ENCODE results near the gene HCRT. TPM values are rescaled to one million over a fixed set of nuclear protein-coding genes. Genes with fewer than 3 reads are reported as not detected.

The HCRT gene
- total RNA-seq, 1 experiment from 2014 or later: not detected

DNA sequence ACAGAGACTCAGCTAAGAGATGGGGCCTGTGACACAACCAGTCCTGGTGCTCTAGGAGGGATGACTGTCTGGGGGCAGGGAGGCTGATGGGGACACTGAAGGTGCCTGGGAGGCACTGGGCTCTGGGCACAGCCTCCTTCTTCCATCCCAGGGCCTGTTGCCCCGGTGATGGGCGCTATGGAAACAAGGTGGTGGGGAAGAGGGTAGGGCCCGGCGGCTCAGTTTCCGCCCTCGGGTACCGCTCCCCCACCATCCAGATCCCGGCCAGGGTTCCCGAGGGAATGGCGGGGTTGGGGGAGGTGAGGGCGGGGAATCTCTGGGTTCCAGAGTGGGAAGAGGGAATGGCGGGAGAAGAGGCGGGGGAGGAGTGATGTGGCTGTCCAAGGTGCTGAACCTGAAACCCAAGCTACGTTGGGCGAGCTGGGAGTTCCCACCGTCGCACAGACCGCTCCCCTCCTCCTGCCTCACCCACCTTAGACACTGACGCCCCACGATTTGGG is 5.3 kb downstream of the HCRT start:
- DNase-seq (ENCODE audit: low read depth in 1 of 2, low spot score in 2 of 2): peak in 1 of 2 experiments; percentile 33
- H3K4me3 ChIP-seq: no peak overlapping the region
- H3K27me3 ChIP-seq (replicated peaks): peaks cover 47% of the 10 kb centered on the region
- no peak overlapping the region for H3K27ac ChIP-seq
- H3K4me1 ChIP-seq (replicated peaks): peaks cover 29% of the 10 kb centered on the region
- no peaks in the 10 kb centered on the region for H3K36me3 ChIP-seq
- peaks cover 7% of the 10 kb centered on the region for H3K9me3 ChIP-seq (replicated peaks)

DNA sequence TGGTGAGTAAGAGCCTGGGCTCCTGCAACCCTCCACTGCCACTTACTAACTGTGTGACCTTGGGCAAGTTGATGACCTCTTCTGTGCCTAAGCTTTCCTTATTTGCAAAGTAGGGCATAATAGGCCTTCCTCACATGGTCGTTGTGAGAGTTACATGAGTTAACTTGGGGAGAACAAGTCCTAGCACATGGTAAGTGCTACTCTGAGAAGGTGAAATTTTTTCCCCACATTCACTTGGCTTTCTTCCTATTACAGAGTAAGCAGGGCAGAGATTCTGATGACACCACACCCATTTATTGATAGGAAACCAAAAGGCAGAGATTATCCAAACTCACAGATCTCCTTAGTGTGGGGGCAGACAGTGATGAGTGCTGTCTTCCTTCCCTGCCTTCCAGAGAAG is 5.9 kb downstream of the HCRT start:
- H3K36me3 ChIP-seq: no peaks in the 10 kb centered on the region
- H3K9me3 ChIP-seq (replicated peaks): peaks cover 7% of the 10 kb centered on the region
- peaks cover 47% of the 10 kb centered on the region for H3K27me3 ChIP-seq (replicated peaks)
- no peak for DNase-seq (ENCODE audit: low read depth in 1 of 2, low spot score in 2 of 2)
- H3K4me1 ChIP-seq (replicated peaks): peaks cover 27% of the 10 kb centered on the region
- no peak overlapping the region for H3K4me3 ChIP-seq
- no peak overlapping the region for H3K27ac ChIP-seq

DNA sequence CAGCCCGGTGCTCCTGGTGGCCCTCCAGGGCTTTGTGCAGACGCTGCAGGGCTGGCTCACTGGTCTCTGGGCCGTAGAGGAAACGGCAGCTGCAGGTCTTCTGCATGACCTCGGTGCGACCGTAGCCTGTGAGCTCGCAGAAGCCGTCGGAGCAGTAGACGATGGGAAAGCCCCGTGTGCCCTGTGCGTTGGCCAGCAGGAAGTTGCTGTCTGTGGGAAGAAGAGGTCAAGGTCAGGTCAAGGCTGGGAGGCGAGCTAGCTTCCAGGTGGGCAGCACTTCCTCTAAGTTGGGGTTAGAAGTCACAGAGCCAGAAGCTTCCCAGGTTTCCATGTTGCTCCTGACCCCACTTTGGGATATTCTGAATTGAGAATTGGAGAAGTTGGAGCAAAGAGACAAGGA is 6.4 kb downstream of the HCRT start:
- Histone ChIP-seq H3K9me3 (replicated peaks) (peaks cover 7% of the 10 kb centered on the region), H3K4me1 (replicated peaks) (peaks cover 22% of the 10 kb centered on the region), H3K27me3 (replicated peaks) (peaks cover 47% of the 10 kb centered on the region), H3K36me3 (no peaks in the 10 kb centered on the region), H3K27ac (no peak overlapping the region), H3K4me3 (no peak overlapping the region)
- no peak for DNase-seq (ENCODE audit: low read depth in 1 of 2, low spot score in 2 of 2)

GRCh38 chr17:42177684-42178083 is 7.6 kb downstream of the HCRT start:
- Histone ChIP-seq H3K27me3 (replicated peaks) (peaks cover 44% of the 10 kb centered on the region), H3K36me3 (no peaks in the 10 kb centered on the region), H3K4me1 (replicated peaks) (peaks cover 12% of the 10 kb centered on the region), H3K9me3 (replicated peaks) (peaks cover 7% of the 10 kb centered on the region), H3K27ac (no peak overlapping the region), H3K4me3 (no peak overlapping the region)
- DNase-seq (ENCODE audit: low read depth in 1 of 2, low spot score in 2 of 2): no peak

DNA sequence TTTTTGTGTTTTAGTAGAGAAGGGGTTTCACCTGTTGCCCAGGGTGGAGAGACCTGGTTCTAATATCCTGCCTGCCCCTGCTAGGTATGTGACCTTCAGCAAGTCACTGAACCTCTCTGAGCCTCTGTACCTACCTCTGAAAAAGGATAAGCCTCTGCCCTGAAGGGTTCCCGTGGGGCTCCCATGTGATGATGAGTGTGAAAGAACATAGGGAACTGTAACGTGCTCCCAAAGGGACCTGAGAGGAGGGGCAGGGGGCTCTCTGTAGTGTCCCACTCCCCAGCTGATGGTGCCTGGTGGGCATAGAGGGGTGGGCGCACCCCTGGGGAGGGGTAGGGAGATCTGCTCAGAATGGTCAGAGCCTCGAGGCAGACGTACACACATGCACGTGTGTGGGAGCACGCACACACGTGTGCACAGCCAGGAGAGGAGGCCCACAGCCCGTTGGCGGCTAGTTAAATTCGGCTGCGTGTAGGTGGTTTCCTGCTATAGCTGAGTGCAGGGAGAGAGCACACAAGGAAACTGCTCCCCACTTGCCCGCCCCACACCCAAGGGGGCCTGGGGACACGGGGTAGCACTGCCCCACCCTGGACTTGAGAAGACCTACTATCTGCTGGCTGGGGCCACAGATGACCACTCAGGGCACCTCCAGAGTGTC is 11.0 kb downstream of the HCRT start:
- Histone ChIP-seq H3K4me1 (replicated peaks) (no peaks in the 10 kb centered on the region), H3K27ac (no peak overlapping the region), H3K27me3 (replicated peaks) (peaks cover 28% of the 10 kb centered on the region), H3K9me3 (replicated peaks) (no peaks in the 10 kb centered on the region), H3K4me3 (no peak overlapping the region), H3K36me3 (no peaks in the 10 kb centered on the region)
- DNase-seq (ENCODE audit: low read depth in 1 of 2, low spot score in 2 of 2): no peak

- DNase-seq (ENCODE audit: low read depth in 1 of 2, low spot score in 2 of 2): no peak
- Histone ChIP-seq H3K4me1 (replicated peaks) (no peaks in the 10 kb centered on the region), H3K9me3 (replicated peaks) (no peaks in the 10 kb centered on the region), H3K27me3 (replicated peaks) (peaks cover 19% of the 10 kb centered on the region; the same call in 1 of the 2 replicates), H3K4me3 (no peak overlapping the region), H3K36me3 (no peaks in the 10 kb centered on the region), H3K27ac (no peak overlapping the region)
Measured at GRCh38 chr17:42171831-42172230, 13.4 kb downstream of the HCRT start.

GRCh38 chr17:42169351-42169750 is 15.9 kb downstream of the HCRT start:
- no peak overlapping the region for H3K4me3 ChIP-seq
- H3K36me3 ChIP-seq: no peaks in the 10 kb centered on the region
- no peak for DNase-seq (ENCODE audit: low read depth in 1 of 2, low spot score in 2 of 2)
- H3K27me3 ChIP-seq (replicated peaks): peaks cover 11% of the 10 kb centered on the region; the same call in 1 of the 2 replicates
- no peaks in the 10 kb centered on the region for H3K4me1 ChIP-seq (replicated peaks)
- H3K9me3 ChIP-seq (replicated peaks): no peaks in the 10 kb centered on the region
- H3K27ac ChIP-seq: no peak overlapping the region

DNA sequence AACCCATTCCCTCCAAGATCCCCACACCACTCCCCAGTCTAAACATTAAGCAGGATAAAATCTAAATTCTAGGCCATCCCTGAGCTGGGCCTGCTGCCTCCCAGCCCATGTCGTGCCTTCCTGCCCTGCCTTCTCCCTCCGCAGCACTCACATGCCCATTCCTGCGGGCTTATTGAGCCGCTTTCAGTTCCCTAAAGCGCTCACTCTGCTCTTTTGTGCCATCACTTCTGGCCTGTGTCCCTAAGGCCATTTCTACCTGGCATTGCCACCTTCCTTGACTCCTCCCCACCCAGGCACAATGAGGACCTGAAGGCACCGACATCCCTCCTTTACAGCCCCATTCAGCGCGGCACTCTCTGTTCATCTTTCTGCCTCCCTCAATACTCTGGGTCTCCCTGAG is 17.4 kb downstream of the HCRT start:
- DNase-seq (ENCODE audit: low read depth in 1 of 2, low spot score in 2 of 2): no peak
- Histone ChIP-seq H3K4me3 (no peak overlapping the region), H3K27ac (no peak overlapping the region), H3K27me3 (replicated peaks) (peaks cover 11% of the 10 kb centered on the region; the same call in 1 of the 2 replicates), H3K36me3 (no peaks in the 10 kb centered on the region), H3K9me3 (replicated peaks) (no peaks in the 10 kb centered on the region), H3K4me1 (replicated peaks) (no peaks in the 10 kb centered on the region)

GRCh38 chr17:42166196-42166763 is 19.0 kb downstream of the HCRT start:
- no peaks in the 10 kb centered on the region for H3K9me3 ChIP-seq (replicated peaks)
- H3K4me1 ChIP-seq (replicated peaks): no peaks in the 10 kb centered on the region
- peaks cover 11% of the 10 kb centered on the region; the same call in 1 of the 2 replicates for H3K27me3 ChIP-seq (replicated peaks)
- H3K36me3 ChIP-seq: no peaks in the 10 kb centered on the region
- no peak for DNase-seq (ENCODE audit: low read depth in 1 of 2, low spot score in 2 of 2)
- H3K4me3 ChIP-seq: no peak overlapping the region
- no peak overlapping the region for H3K27ac ChIP-seq

- no peaks in the 10 kb centered on the region for H3K36me3 ChIP-seq
- no peak overlapping the region for H3K4me3 ChIP-seq
- H3K27me3 ChIP-seq (replicated peaks): peaks cover 6% of the 10 kb centered on the region; the same call in 1 of the 2 replicates
- H3K9me3 ChIP-seq (replicated peaks): no peaks in the 10 kb centered on the region
- no peak overlapping the region for H3K27ac ChIP-seq
- no peaks in the 10 kb centered on the region for H3K4me1 ChIP-seq (replicated peaks)
- no peak for DNase-seq (ENCODE audit: low read depth in 1 of 2, low spot score in 2 of 2)
Measured at GRCh38 chr17:42165751-42166150, 19.5 kb downstream of the HCRT start.

DNA sequence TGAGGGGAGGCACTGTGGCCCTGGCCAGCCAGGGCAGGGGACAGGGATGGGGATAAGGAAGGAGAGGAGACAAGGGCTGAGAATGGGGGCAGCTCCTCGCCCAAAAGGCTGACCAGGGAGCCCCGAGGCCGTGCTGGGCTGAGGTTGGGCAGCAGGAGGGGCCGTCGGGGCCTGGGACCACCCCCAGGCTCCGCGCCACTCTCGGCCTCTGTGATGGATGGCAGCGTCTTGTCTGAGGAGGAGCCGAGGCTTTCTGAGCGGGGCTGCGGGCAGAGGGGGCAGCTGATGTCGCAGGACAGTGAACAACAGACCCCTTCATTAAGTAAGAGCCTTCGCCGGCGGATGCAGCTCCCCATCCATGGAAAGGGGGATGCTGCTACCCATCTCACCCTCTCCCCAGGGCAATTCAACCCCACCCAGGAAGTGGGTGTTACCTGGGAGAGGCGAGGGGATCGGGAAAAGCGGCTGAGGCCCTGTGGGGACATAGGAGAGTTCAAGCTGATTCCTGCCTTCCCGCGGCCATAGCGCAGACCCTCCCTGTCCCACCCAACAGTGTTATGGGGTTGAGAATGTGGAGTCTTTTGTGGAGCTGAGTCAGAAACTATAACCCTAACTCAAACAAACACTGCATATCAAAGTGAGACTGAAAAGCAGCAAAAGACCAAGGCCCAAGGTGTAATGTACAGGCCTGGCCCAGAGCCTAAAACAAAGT is 21.4 kb downstream of the HCRT start:
- Histone ChIP-seq H3K4me3 (no peak overlapping the region), H3K36me3 (no peaks in the 10 kb centered on the region), H3K4me1 (replicated peaks) (no peaks in the 10 kb centered on the region)

GRCh38 chr17:42163113-42163512 is 22.1 kb downstream of the HCRT start:
- DNase-seq (ENCODE audit: low read depth in 1 of 2, low spot score in 2 of 2): no peak
- H3K4me3 ChIP-seq: no peak overlapping the region
- no peaks in the 10 kb centered on the region for H3K4me1 ChIP-seq (replicated peaks)
- H3K27ac ChIP-seq: no peak overlapping the region
- no peaks in the 10 kb centered on the region for H3K9me3 ChIP-seq (replicated peaks)
- no peaks in the 10 kb centered on the region for H3K27me3 ChIP-seq (replicated peaks)
- H3K36me3 ChIP-seq: no peaks in the 10 kb centered on the region

More for the DNA sequence above, 21.4 kb downstream of the HCRT start:
- Histone ChIP-seq H3K27ac (no peak overlapping the region), H3K9me3 (replicated peaks) (no peaks in the 10 kb centered on the region), H3K27me3 (replicated peaks) (no peaks in the 10 kb centered on the region)
- DNase-seq (ENCODE audit: low read depth in 1 of 2, low spot score in 2 of 2): no peak

DNA sequence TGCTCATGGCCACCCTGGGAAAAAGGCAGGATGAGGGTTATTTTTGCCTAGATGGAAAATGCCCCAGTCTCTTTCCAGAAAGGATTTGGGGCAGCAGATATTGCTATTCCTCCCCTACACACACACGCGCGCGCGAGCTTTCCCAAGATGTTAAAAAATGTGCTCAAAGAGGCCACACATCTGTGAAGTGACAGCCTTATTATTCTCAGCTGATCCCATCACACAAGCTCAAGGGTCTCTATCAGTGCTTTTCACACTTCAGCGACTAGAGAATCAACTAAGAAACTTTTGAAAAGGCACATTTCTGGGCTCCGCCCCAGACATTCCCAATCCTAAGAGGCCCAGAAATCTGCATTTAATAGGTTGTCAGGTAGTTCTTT is 24.7 kb downstream of the HCRT start:
- 0 out of 2 replicates have a peak, but pooled peaks cover under 1% of the 10 kb centered on the region for H3K9me3 ChIP-seq (replicated peaks)
- H3K27me3 ChIP-seq (replicated peaks): no peaks in the 10 kb centered on the region
- DNase-seq (ENCODE audit: low read depth in 1 of 2, low spot score in 2 of 2): no peak
- no peak overlapping the region for H3K27ac ChIP-seq
- H3K4me3 ChIP-seq: no peak overlapping the region
- no peaks in the 10 kb centered on the region for H3K36me3 ChIP-seq
- H3K4me1 ChIP-seq (replicated peaks): no peaks in the 10 kb centered on the region; the same call in 1 of the 2 replicates

All from SJSA1 (cell line).